ENCODE data around the gene FOXP1. TPM values are rescaled to one million over a fixed set of nuclear protein-coding genes. Genes with fewer than 3 reads are reported as not detected.
"Not testable (repeated sequence)": the region's sequence is repeated elsewhere in the genome, so short reads cannot be mapped to it uniquely, and the experiment has no call there.

The FOXP1 gene
- total and polyA plus RNA-seq, 2 donors from 2014 or later, result 6.7 to 87.2 TPM

- DNase-seq (no peak), FAIRE-seq (no peak)
- intact Hi-C loops (cut with DNase I), result no loop called here
- TF ChIP-seq, protein P1, sequence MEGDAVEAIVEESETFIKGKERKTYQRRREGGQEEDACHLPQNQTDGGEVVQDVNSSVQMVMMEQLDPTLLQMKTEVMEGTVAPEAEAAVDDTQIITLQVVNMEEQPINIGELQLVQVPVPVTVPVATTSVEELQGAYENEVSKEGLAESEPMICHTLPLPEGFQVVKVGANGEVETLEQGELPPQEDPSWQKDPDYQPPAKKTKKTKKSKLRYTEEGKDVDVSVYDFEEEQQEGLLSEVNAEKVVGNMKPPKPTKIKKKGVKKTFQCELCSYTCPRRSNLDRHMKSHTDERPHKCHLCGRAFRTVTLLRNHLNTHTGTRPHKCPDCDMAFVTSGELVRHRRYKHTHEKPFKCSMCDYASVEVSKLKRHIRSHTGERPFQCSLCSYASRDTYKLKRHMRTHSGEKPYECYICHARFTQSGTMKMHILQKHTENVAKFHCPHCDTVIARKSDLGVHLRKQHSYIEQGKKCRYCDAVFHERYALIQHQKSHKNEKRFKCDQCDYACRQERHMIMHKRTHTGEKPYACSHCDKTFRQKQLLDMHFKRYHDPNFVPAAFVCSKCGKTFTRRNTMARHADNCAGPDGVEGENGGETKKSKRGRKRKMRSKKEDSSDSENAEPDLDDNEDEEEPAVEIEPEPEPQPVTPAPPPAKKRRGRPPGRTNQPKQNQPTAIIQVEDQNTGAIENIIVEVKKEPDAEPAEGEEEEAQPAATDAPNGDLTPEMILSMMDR (IDR thresholded peaks at IDR 0.05; ENCODE audit: borderline replicate concordance, extremely low read depth, insufficient read depth), result no peak
- H3K4me1 ChIP-seq (ENCODE audit: control insufficient read depth in 2 of 3, insufficient read depth in 2 of 3, low read depth in 1 of 3, low read length in 3 of 3), result peaks cover 4 to 15% (median 11%) of the 10 kb centered on the region in 3 donors
- H3K36me3 ChIP-seq (ENCODE audit: control insufficient read depth in 2 of 3, insufficient read depth in 3 of 3, low read length in 3 of 3), result peaks cover 4 to 21% (median 8%) of the 10 kb centered on the region in 3 donors
- H3K9ac ChIP-seq (ENCODE audit: low read length in 3 of 3), result no peak overlapping the region
- H3K9me3 ChIP-seq (ENCODE audit: control insufficient read depth in 2 of 3, insufficient read depth in 1 of 3, low read length in 3 of 3), result no peaks in the 10 kb centered on the region
- H3K27ac ChIP-seq (ENCODE audit: low read depth in 2 of 2, low read length in 2 of 2), result no peak overlapping the region
- H3K27me3 ChIP-seq (ENCODE audit: control insufficient read depth, insufficient read depth, low read length), result no peaks in the 10 kb centered on the region
- no peak overlapping the region for H3K4me3 ChIP-seq (ENCODE audit: low read length in 3 of 3)
Observed at GRCh38 chr3:70977712-70978111, 605.8 kb downstream of the FOXP1 start.

DNA sequence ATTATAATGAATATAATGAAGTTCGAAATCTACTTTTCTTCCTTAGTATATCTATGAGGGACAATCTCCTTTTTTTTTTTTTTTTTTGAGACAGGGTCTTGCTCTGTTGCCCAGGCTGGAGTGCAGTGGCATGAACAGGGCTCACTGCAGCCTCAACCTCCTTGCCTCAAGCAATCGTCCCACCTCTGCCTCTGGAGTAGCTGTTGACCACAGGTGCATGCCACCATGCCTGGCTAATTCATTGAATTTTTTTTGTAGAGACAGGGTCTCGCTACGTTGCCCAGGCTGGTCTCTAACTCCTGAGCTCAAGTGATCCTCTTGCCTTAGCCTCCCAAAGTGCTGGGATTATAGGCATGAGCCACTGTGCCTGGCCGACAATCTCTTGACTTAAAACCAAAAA lies 607.5 kb downstream of the FOXP1 start:
- DNase-seq; H3K27me3 ChIP-seq (ENCODE audit: control insufficient read depth, insufficient read depth, low read length); intact Hi-C loops (cut with DNase I); H3K4me3 ChIP-seq (ENCODE audit: low read length in 3 of 3); H3K9ac ChIP-seq (ENCODE audit: low read length in 3 of 3); H3K9me3 ChIP-seq (ENCODE audit: control insufficient read depth in 2 of 3, insufficient read depth in 1 of 3, low read length in 3 of 3); H3K4me1 ChIP-seq (ENCODE audit: control insufficient read depth in 2 of 3, insufficient read depth in 2 of 3, low read depth in 1 of 3, low read length in 3 of 3); H3K27ac ChIP-seq (ENCODE audit: low read depth in 2 of 2, low read length in 2 of 2); FAIRE-seq: not testable (repeated sequence)
- H3K36me3 ChIP-seq (ENCODE audit: control insufficient read depth in 2 of 3, insufficient read depth in 3 of 3, low read length in 3 of 3), result peaks cover 4 to 21% (median 11%) of the 10 kb centered on the region in 3 donors

DNA sequence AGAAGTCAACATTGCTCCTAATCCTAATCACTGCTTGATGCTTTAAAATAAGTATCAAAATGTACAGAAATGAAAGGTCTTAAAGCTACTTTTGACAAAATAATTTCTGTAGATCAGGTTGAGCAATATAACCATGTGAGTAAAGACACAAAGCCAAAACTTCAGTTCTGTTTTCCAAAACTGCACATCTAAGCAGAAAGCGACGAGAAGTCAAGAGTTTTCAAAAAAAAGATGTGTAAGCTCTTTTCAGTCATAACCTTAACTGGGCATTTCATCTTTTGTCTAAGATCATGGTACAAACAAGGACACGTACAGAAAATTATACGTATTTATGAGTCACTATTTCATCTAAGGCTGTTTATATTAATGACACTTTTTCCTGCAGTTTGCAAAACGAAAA lies 608.8 kb downstream of the FOXP1 start:
- Histone ChIP-seq H3K9ac (ENCODE audit: low read length in 3 of 3) (no peak overlapping the region), H3K27ac (ENCODE audit: low read depth in 2 of 2, low read length in 2 of 2) (no peak overlapping the region), H3K4me3 (ENCODE audit: low read length in 3 of 3) (no peak overlapping the region), H3K9me3 (ENCODE audit: control insufficient read depth in 2 of 3, insufficient read depth in 1 of 3, low read length in 3 of 3) (no peaks in the 10 kb centered on the region), H3K4me1 (ENCODE audit: control insufficient read depth in 2 of 3, insufficient read depth in 2 of 3, low read depth in 1 of 3, low read length in 3 of 3) (peaks cover 0 to under 1% (median 0%) of the 10 kb centered on the region in 3 donors), H3K27me3 (ENCODE audit: control insufficient read depth, insufficient read depth, low read length) (no peaks in the 10 kb centered on the region), H3K36me3 (ENCODE audit: control insufficient read depth in 2 of 3, insufficient read depth in 3 of 3, low read length in 3 of 3) (peaks cover 4 to 21% (median 11%) of the 10 kb centered on the region in 3 donors)
- intact Hi-C loops (cut with DNase I), result no loop called here
- TF ChIP-seq, protein P1 (IDR thresholded peaks at IDR 0.05; ENCODE audit: borderline replicate concordance, extremely low read depth, insufficient read depth), result no peak
- DNase-seq (no peak), FAIRE-seq (no peak)

DNA sequence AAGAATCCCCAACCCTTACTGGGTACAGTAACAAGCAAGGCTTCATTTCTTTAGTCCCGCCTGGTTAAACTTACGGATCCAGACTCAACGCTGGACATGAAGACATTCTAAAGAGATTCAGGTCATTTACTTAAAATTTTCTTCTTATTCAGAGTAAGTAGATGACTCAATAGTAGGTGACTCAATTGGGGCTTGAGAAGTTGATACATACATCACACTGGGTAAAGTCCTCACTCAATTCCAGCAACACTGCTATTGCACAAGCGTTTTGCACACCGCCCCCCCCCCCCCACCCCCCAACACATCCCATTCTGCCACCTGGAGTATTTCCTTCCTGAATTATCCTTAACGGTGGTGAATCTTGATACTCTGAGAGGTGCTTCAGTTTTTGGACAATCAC lies 610.0 kb downstream of the FOXP1 start:
- peaks cover 4 to 21% (median 11%) of the 10 kb centered on the region in 3 donors for H3K36me3 ChIP-seq (ENCODE audit: control insufficient read depth in 2 of 3, insufficient read depth in 3 of 3, low read length in 3 of 3)
- DNase-seq, result no peak
- H3K9ac ChIP-seq (ENCODE audit: low read length in 3 of 3), result no peak overlapping the region
- peaks cover 0 to 2% (median 0%) of the 10 kb centered on the region in 3 donors for H3K4me1 ChIP-seq (ENCODE audit: control insufficient read depth in 2 of 3, insufficient read depth in 2 of 3, low read depth in 1 of 3, low read length in 3 of 3)
- no peak overlapping the region for H3K27ac ChIP-seq (ENCODE audit: low read depth in 2 of 2, low read length in 2 of 2)
- TF ChIP-seq, protein P1 (IDR thresholded peaks at IDR 0.05; ENCODE audit: borderline replicate concordance, extremely low read depth, insufficient read depth), result no peak
- no peak overlapping the region for H3K4me3 ChIP-seq (ENCODE audit: low read length in 3 of 3)
- no peaks in the 10 kb centered on the region for H3K27me3 ChIP-seq (ENCODE audit: control insufficient read depth, insufficient read depth, low read length)
- intact Hi-C loops (cut with DNase I), result no loop called here
- no peaks in the 10 kb centered on the region for H3K9me3 ChIP-seq (ENCODE audit: control insufficient read depth in 2 of 3, insufficient read depth in 1 of 3, low read length in 3 of 3)
- no peak for FAIRE-seq
